GM21786 (cell line): ENCODE results near the gene ERAL1.
"Not testable (repeated sequence)": the region's sequence is repeated elsewhere in the genome, so short reads cannot be mapped to it uniquely, and the experiment has no call there.

Source experiments
- ATAC-seq: cut with Tn5 transposase; IDR thresholded peaks from one replicate; pipeline ENCODE4 v1.9.1; 2021; ENCODE audit not compliant: unreplicated experiment

Gene ERAL1

DNA sequence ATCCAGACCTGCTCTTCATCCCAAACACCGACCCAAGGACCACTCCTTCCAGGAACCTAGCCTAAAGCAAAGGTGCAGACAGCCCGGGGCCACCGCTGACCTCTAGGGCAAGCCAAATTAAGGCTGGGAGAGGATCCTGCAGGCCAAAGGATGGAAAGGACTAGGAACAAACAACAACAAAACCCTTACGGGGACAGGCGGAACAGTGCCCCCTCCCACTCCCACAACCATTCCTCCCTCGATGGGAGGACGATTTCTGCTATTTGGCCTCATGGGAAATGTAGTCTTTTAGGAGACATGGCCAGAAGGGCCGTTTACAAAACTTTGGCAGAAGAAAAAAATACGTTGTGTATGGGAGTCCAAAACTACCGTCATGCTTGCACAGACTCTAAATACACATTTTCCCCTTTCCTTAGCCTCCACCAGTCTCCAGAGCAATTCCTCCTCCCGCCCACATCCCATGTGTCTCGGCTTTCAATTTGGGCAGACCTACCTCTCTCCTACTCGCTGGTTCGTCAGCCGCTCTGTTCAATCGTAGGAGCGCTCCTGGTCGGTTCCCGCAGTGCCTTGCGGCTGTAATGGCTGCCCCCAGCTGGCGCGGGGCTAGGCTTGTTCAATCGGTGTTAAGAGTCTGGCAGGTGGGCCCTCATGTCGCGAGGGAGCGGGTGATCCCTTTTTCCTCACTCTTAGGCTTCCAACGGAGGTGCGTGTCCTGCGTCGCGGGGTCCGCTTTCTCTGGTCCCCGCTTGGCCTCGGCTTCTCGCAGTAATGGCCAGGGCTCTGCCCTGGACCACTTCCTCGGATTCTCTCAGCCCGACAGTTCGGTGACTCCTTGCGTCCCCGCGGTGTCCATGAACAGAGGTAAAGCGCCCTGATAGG lies at the start of gene ERAL1:
TSS of gene ERAL1 (plus strand) at position 560 of the 879 bp plus-strand sequence. CDS start at position 579, 19 bp downstream.
- ATAC-seq: peak; percentile 95

- ATAC-seq: no peak
Observed at GRCh38 chr17:28807925-28808634, 46.7 kb upstream of the ERAL1 start.

DNA sequence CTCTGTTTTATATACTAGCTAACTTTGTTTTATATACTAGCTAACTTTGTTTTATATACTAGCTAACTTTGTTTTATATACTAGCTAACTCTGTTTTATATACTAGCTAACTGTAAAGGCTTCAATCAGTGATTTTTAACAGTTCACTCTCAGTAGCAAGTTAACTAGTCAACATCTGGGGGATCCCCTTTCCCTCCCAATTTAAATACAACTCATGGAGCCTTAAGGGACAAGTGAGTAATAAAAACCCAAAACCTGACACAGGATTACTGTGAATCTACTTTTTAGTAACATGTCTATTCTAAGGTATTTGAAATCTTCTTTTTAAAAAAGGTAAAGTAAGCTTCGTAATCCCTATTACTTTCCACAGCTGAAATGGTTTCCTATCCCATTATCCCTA lies 44.4 kb upstream of the ERAL1 start:
- ATAC-seq: no peak

- no peak for ATAC-seq
Observed at GRCh38 chr17:28811651-28812090, 43.1 kb upstream of the ERAL1 start.

DNA sequence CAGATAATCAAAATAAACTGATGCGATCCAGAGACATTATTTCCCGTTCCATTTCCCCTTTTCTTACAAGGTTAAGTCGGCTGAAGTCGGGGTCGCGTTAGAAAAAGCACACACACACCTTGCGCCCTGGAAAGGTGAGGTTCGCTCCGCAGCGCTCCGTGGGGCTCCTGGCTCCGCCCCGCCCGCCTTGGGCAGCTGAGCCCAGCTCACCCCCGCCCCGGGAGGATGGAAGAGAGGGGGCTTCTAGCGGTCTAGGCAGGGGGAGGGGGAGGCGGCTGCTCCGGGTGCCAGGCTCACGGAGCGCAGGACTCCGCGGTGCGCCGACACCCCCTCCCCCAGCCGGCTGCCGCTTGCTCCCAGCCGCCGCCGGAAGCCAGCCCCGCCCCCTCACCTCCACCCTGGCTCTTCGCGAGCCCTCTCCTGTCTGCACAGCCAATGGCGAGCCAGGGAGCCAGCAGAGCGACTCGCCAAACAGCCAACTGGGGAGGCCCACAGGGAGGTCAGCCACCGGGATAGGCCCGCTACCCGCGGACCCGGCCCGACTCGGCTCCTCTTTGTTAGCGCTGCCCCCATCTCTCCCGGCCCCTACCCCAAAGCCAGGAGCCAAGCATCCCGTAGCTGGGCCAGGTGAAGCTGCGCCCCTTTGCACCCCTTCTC lies 42.6 kb upstream of the ERAL1 start:
- ATAC-seq: peak; percentile 98

DNA sequence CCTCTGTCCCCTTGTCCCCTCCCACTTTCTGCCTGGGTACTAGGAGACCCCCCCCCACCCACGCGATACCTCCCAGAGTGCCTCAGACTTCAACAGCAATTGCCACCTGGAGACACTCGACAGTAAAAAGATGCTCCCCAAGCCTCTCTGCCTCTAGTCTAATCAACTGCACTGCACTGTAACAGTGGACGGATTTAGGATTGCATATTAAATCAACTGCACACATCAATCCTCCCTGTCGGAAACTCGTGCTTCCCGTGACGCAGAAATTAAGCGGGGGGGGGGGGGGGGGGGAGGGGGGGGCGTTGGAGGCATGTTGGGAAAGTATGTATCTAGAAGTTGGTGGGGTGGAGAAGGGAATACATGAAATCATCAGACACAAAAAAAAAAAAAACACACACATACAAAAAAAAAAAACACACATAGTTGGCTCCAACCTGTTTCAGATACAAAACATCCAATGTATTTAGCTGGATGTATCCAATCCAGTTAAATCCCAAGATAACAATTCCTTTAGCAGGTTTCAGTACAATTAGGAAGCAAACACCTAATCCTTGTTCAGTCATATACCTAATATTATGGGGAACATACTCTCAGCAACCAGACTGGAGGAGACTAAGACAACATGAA lies 42.0 kb upstream of the ERAL1 start:
- no peak for ATAC-seq

DNA sequence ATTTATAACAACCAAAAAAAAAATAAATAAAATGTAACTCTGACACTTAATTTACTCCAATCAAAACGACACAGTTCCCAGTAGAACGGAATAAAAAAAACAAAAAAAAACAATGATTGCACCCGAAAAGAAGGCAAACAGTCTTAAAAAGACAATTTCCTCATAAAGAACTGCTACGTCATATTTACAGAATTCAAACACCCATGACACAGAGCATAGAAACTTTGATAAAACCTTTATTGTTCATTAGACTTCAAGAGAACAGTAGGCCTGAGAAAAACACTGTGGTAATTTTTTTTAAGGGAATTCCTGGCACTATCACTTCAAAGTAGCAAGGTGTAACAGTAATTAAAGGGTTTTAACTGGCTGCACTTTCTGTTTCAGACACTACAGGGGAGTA lies 38.3 kb upstream of the ERAL1 start:
- no peak for ATAC-seq

DNA sequence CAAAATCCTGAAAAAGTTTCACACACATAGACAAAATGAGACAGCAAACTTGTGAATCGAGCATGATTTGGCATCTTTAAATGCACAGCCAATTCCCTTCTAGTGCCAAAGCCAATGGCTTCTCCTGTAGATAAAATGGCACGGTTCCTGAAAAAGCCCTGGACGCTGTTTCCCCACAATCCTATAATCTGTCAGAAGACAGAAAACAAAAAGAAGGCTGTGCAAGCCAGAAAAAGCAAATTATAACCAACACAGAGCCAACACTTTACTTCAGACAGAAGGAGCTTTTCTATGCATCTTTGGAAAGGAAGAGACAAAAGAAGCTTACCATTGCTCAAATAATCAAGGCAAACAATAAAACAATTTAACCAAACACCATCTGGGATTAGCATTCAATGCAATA lies 36.0 kb upstream of the ERAL1 start:
- ATAC-seq: no peak

- ATAC-seq: no peak
Observed at GRCh38 chr17:28819582-28819981, 35.2 kb upstream of the ERAL1 start.

DNA sequence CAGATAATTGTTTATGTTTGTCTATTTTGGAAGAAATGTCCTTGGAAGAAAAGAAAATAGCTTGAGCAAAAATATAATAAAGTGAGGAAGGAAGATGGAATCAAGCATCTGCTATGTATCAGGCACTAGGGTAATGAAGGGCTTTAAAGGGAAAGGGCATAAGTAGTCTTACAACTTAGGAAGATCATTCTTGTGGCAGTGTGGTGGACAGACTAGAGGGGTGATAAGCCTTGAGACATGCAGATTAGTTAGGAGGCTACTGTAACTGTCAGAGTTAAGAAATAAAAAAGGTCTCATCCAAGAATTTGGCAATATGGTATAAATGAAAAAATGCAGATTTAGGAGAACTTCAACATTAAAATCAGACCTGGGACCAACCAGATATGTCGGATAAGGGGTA lies 27.1 kb upstream of the ERAL1 start:
- ATAC-seq: no peak

DNA sequence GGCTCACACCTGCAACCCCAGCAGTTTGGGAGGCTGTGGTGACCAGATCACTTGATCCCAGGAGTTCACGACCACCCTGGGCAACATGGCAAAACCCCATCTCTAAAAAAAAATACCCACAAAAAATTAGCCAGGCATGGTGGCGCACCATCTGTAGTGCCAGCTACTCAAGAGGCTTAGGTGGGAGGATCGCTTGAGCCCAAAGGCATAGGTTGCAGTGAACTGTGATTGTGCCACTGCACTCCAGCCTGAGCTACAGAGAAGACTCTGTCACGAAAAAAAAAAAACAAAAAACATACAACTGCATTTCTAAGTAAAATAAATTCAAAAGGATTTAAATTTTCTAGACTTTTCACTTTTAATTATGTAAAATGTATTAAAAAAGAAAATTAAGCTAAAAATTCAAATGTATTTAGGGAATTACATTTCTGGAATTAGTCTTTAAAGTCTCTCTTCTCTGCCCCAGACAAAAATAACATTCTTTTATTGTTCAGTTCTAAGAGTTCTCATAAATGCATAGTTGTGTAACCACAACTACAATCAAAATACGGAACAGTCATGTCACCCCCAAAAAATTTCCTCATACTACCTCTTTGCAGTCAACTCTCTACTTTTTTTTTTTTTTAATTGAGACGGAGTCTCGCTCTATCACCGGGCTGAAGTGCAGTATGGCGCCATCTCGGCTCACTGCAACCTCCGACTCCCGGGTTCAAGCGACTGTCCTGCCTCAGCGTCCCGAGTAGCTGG lies 26.3 kb upstream of the ERAL1 start:
- no peak for ATAC-seq

DNA sequence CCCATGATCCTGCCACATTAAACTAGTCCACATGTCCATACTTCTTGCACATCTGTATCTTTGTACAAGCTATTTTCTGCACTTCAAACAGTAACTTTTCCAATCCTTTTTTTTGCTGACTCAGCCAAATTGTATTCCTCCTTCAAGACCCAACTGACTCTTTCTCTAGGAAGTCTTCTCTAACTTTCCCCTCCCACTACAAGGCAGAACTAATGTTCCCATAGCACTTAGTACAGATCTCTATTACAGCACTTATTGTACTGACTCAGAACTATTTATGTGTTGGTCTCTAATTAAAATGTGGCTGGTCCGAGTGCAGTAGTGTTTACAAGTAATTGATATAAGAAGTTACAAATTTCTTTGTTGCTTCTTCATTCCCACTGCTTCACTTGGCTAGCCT lies 20.4 kb upstream of the ERAL1 start:
- ATAC-seq: no peak

GRCh38 chr17:28836541-28836940 lies 18.3 kb upstream of the ERAL1 start:
- not testable (repeated sequence) for ATAC-seq

DNA sequence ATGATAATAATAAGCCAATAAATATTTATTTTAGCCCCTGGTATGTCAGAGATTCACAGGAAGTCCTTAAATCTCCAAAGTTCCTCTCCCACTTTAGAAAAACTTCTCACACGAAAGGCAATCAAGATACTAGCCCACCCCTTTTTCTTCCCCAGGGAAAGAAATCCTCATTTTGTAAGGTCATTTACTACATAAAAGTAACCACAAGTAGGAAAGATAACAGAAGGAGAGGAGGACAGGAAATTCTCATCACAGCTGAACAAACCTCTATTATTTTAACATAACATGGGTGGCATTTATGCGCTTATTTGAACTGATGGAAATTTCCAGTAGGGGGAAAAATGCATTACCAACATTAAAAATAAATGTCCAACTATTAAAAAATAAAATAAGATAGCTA lies 15.6 kb upstream of the ERAL1 start:
- no peak for ATAC-seq

GRCh38 chr17:28841901-28842281 lies 12.9 kb upstream of the ERAL1 start:
- no peak for ATAC-seq

GRCh38 chr17:28842282-28843012 lies 12.4 kb upstream of the ERAL1 start, which contains the start of gene FAM222B:
Gene FAM222B, minus strand, starts transcription at chr17:28842790. Its CDS starts 76,123 bp downstream, at chr17:28766667.
- peak; percentile 78 for ATAC-seq

- no peak for ATAC-seq
Observed at GRCh38 chr17:28843816-28844148, 11.0 kb upstream of the ERAL1 start.

GRCh38 chr17:28846231-28846630 lies 8.6 kb upstream of the ERAL1 start:
- no peak for ATAC-seq

GRCh38 chr17:28846699-28847098 lies 8.1 kb upstream of the ERAL1 start:
- ATAC-seq: not testable (repeated sequence)

GRCh38 chr17:28848667-28849066 lies 6.1 kb upstream of the ERAL1 start:
- not testable (repeated sequence) for ATAC-seq
